Endothelial cell of umbilical vein (primary cell): ENCODE measurements around the gene ARHGAP28. TPM values are rescaled to one million over a fixed set of nuclear protein-coding genes. Genes with fewer than 3 reads are reported as not detected.
"Not testable (repeated sequence)": the region's sequence is repeated elsewhere in the genome, so short reads cannot be mapped to it uniquely, and the experiment has no call there.

Source experiments
- BruUV-seq: library from RNA; stranded (reverse); fragments of 400-500 nt; replicated peaks from 2 replicates; lab custom pipeline; 2021; lab: Mats Ljungman, UMichigan
- CTCF ChIA-PET: fragments of 300-600, 350-600 bp; sonication (Branson Sonifier 250); formaldehyde crosslinking; loops from one replicate; lab custom pipeline; 2021; ENCODE audit warnings: antibody characterized with exemption, inconsistent platforms; lab: Charles Lee
- POLR2A ChIA-PET: fragments of 300-600, 350-600 bp; sonication (Branson Sonifier 250); formaldehyde crosslinking; loops from one replicate; lab custom pipeline; 2021; ENCODE audit warnings: antibody characterized with exemption, inconsistent platforms; lab: Charles Lee
- DNase-seq: peaks from one replicate; pipeline ENCODE4 v3.0.0-alpha.2; 2011; ENCODE audit warnings: low read depth, low spot score
- FAIRE-seq: peaks from 2 replicates; lab custom pipeline; 2011; peaks lifted over from hg19 to GRCh38; lab: Jason Lieb, UNC
- H2AFZ ChIP-seq: 2 replicates; pipeline ENCODE4 v1.6.0; 2012; ENCODE audit warnings: low read depth, low read length, control low read depth, inconsistent platforms
- H3K27ac ChIP-seq: 2 replicates; pipeline ENCODE4 v1.5.1; 2011; ENCODE audit warnings: low read depth, mild to moderate bottlenecking, control low read depth, low read length, moderate library complexity; ENCODE audit not compliant: insufficient read depth
- H3K27me3 ChIP-seq, 2 experiments: 2 replicates each; pipeline versions ENCODE4 v1.6.0 to v1.6.1; 2011; ENCODE audit warnings: low read length in 2 of 2, mixed read lengths in 1 of 2; ENCODE audit not compliant: control insufficient read depth in 2 of 2, insufficient read depth in 2 of 2
- H3K36me3 ChIP-seq, 2 experiments: 2 replicates in 1 of 2; 3 replicates in 1 of 2; pipeline ENCODE4 v1.5.1; 2011; ENCODE audit warnings: low read length in 2 of 2, mild to moderate bottlenecking in 1 of 2, moderate library complexity in 1 of 2; ENCODE audit not compliant: control insufficient read depth in 2 of 2, insufficient read depth in 2 of 2; ENCODE audit errors: extremely low read depth in 1 of 2
- H3K4me1 ChIP-seq: 3 replicates; pipeline ENCODE4 v1.5.1; 2011; ENCODE audit warnings: mild to moderate bottlenecking, low read length; ENCODE audit not compliant: control insufficient read depth, insufficient read depth; ENCODE audit errors: extremely low read depth
- H3K4me2 ChIP-seq: 2 replicates; pipeline ENCODE4 v1.6.1; 2011; ENCODE audit warnings: low read length, control low read depth, mixed read lengths; ENCODE audit not compliant: insufficient read depth
- H3K4me3 ChIP-seq, 3 experiments: fragments of 200-600 bp in 1 of 3; sonication (generic), shearing (Covaris generic) in 1 of 3; replicated peaks in 1 of 3; 2 replicates each; pipeline ENCODE4 v1.5.1; 2011 to 2016; ENCODE audit warnings: control low read depth in 3 of 3, low read length in 3 of 3, mild to moderate bottlenecking in 2 of 3, inconsistent platforms in 1 of 3, low read depth in 1 of 3, moderate library complexity in 1 of 3; ENCODE audit not compliant: insufficient read depth in 1 of 3
- H3K79me2 ChIP-seq: 2 replicates; pipeline ENCODE4 v1.6.0; 2012; ENCODE audit warnings: low read length, inconsistent platforms; ENCODE audit not compliant: control insufficient read depth, insufficient read depth
- H3K9ac ChIP-seq: replicated peaks from 2 replicates; pipeline ENCODE3; 2011; ENCODE audit warnings: low read length, control low read depth; ENCODE audit not compliant: insufficient read depth; ENCODE audit errors: extremely low read depth
- H3K9me1 ChIP-seq: replicated peaks from 3 replicates; pipeline ENCODE4 v1.6.0; 2011; ENCODE audit warnings: mild to moderate bottlenecking, low read length; ENCODE audit not compliant: control insufficient read depth, insufficient read depth; ENCODE audit errors: extremely low read depth
- H3K9me3 ChIP-seq: replicated peaks from 2 replicates; pipeline ENCODE4 v1.5.1; 2012; ENCODE audit warnings: low read length, inconsistent platforms; ENCODE audit not compliant: control insufficient read depth, insufficient read depth
- H4K20me1 ChIP-seq: replicated peaks from 2 replicates; pipeline ENCODE3; 2011; ENCODE audit warnings: mild to moderate bottlenecking, low read length; ENCODE audit not compliant: control insufficient read depth, insufficient read depth; ENCODE audit errors: extremely low read depth
- EZH2 ChIP-seq: IDR thresholded peaks from 2 replicates; pipeline ENCODE4 v1.6.1; 2012; ENCODE audit warnings: borderline replicate concordance, low read depth, mild to moderate bottlenecking, moderate library complexity, low read length, inconsistent platforms; ENCODE audit not compliant: severe bottlenecking
- FOS ChIP-seq: IDR thresholded peaks from 2 replicates; pipeline ENCODE4 v1.6.1; 2011; ENCODE audit warnings: mild to moderate bottlenecking, low read length, moderate library complexity, borderline replicate concordance; ENCODE audit not compliant: insufficient read depth
- GATA2 ChIP-seq: IDR thresholded peaks from 2 replicates; pipeline ENCODE4 v1.7.0; 2011; ENCODE audit warnings: low read depth, mild to moderate bottlenecking, moderate library complexity, mixed read lengths, low read length; ENCODE audit not compliant: insufficient read length, insufficient read depth
- JUN ChIP-seq: IDR thresholded peaks from 2 replicates; pipeline ENCODE4 v1.6.1; 2011; ENCODE audit warnings: borderline replicate concordance, low read depth; ENCODE audit not compliant: insufficient read length, insufficient read depth
- MAX ChIP-seq: IDR thresholded peaks from 2 replicates; pipeline ENCODE4 v1.6.1; 2011; ENCODE audit not compliant: insufficient read depth, insufficient read length
- MYC ChIP-seq: IDR thresholded peaks from one replicate; pipeline ENCODE4 v1.6.1; 2011; ENCODE audit warnings: mild to moderate bottlenecking, low read depth, low read length
- POLR2A ChIP-seq: IDR thresholded peaks from 2 replicates; pipeline ENCODE4 v1.6.1; 2012; ENCODE audit warnings: low read depth, mild to moderate bottlenecking, control low read depth, low read length
- POLR2AphosphoS5 ChIP-seq: IDR thresholded peaks from 2 replicates; pipeline ENCODE4 v1.6.1; 2012; ENCODE audit warnings: low read depth, mild to moderate bottlenecking, control low read depth, low read length, moderate library complexity; ENCODE audit not compliant: insufficient read depth
- dilution Hi-C: fragments of 300-500 bp; cut with MboI; formaldehyde crosslinking; loops from one replicate; pipeline ENCODE4 v1.15.0; 2019; ENCODE audit warnings: low sequenced_read_pairs; ENCODE audit not compliant: extremely low pct_ligation_motif_present
- intact Hi-C: fragments of 100-400 bp; cut with micrococcal nuclease; formaldehyde crosslinking; loops from one replicate; pipeline ENCODE4 v1.10.0; 2022
- polyA plus RNA-seq, 4 experiments: library from polyadenylated mRNA; depleted of rRNA in 3 of 4; stranded (reverse) in 3 of 4; unstranded in 1 of 4; fragments of >200 nt; gene quantifications; 2 replicates each; pipeline versions ENCODE4 v1.2.1 to v1.2.3, GENCODE V29; 2011 to 2012; ENCODE audit warnings: missing spikeins in 1 of 4
- total RNA-seq: library from RNA; stranded (reverse); gene quantifications from 2 replicates; pipeline ENCODE4 v1.2.3, GENCODE V29; 2021
- TF ChIP-seq, protein P1 (sequence below), 2 donors: IDR thresholded peaks; 1 replicate in 1 of 2; 2 replicates in 1 of 2; pipeline ENCODE4 v1.5.1; 2011; ENCODE audit warnings: low read length in 2 of 2, mild to moderate bottlenecking in 2 of 2, moderate library complexity in 2 of 2, control low read depth in 1 of 2, inconsistent platforms in 1 of 2, low read depth in 1 of 2; ENCODE audit not compliant: insufficient read depth in 1 of 2; ENCODE audit errors: extremely low read depth in 1 of 2

Gene ARHGAP28
- total and polyA plus RNA-seq, 2 donors (not counting 3 experiments of a cell fraction or from before 2014, with no cell fraction given) = 3.8 to 23.4 TPM

DNA sequence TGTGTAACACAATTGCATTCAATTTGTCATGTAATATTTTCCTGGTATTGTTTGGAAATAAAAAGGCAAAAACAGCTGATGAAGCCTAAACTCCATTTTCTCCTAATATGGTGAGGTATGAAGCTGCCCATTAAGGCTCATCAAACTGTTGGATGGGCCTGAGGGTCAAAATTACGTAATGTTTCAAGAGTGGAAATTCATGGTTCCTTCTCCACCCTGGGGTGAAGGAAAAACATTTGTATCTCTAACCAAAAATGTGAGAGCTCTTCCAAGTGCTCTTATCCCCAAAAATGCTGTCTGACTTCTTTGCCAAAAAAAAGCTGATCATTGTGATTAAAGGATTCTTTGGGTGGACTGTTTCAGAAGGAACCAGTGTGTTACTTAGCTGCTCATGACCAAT is 91.8 kb downstream of the ARHGAP28 start:
- no peaks in the 10 kb centered on the region for H3K9me1 ChIP-seq
- no peak for DNase-seq
- CTCF ChIA-PET = interaction anchor here (1.2 kb wide), 1 partner anchor 9 kb away, joined by 5 read pairs; no protein-coding TSS in a partner anchor

DNA sequence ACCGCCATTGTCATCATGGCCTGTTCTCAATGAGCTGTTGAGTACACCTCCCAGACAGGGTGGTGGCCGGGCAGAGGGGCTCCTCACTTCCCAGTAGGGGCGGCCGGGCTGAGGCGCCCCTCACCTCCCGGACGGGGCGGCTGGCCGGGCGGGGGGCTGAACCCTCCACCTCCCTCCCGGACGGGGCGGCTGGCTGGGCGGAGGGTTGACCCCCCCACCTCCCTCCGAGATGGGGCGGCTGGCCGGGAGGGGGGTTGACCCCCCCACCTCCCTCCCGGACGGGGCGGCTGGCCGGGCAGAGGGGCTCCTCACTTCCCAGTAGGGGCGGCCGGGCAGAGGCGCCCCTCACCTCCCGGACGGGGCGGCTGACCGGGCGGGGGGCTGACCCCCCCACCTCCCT is 97.6 kb downstream of the ARHGAP28 start:
- H3K27me3 ChIP-seq, H3K4me3 ChIP-seq, H3K4me1 ChIP-seq, H3K9ac ChIP-seq, BruUV-seq, dilution Hi-C loops, intact Hi-C loops, H3K9me3 ChIP-seq, H3K27ac ChIP-seq, H3K36me3 ChIP-seq, FAIRE-seq, POLR2A ChIA-PET, H3K4me2 ChIP-seq, H3K9me1 ChIP-seq, CTCF ChIA-PET, H3K79me2 ChIP-seq, H4K20me1 ChIP-seq, DNase-seq, H2AFZ ChIP-seq: not testable (repeated sequence)

More for the DNA sequence above, 91.8 kb downstream of the ARHGAP28 start:
- H3K9ac ChIP-seq = no peak overlapping the region
- FAIRE-seq = no peak
- H3K79me2 ChIP-seq = no peaks in the 10 kb centered on the region
- H3K4me3 ChIP-seq = no peak overlapping the region
- H3K36me3 ChIP-seq = no peaks in the 10 kb centered on the region
- no peaks in the 10 kb centered on the region for H3K9me3 ChIP-seq
- no peaks in the 10 kb centered on the region for H3K4me1 ChIP-seq
- no peak overlapping the region for H2AFZ ChIP-seq
- no peak overlapping the region for H3K27ac ChIP-seq
- POLR2A ChIA-PET = no interaction called here
- no TSS peak for BruUV-seq
- no peaks in the 10 kb centered on the region for H4K20me1 ChIP-seq
- H3K27me3 ChIP-seq = peaks cover 0 to 2% of the 10 kb centered on the region in 2 experiments
- TF ChIP-seq FOS (no peak), JUN (no peak), MAX (no peak), POLR2AphosphoS5 (no peak), GATA2 (no peak), EZH2 (no peak), POLR2A (no peak), MYC (no peak)
- TF ChIP-seq, protein P1, sequence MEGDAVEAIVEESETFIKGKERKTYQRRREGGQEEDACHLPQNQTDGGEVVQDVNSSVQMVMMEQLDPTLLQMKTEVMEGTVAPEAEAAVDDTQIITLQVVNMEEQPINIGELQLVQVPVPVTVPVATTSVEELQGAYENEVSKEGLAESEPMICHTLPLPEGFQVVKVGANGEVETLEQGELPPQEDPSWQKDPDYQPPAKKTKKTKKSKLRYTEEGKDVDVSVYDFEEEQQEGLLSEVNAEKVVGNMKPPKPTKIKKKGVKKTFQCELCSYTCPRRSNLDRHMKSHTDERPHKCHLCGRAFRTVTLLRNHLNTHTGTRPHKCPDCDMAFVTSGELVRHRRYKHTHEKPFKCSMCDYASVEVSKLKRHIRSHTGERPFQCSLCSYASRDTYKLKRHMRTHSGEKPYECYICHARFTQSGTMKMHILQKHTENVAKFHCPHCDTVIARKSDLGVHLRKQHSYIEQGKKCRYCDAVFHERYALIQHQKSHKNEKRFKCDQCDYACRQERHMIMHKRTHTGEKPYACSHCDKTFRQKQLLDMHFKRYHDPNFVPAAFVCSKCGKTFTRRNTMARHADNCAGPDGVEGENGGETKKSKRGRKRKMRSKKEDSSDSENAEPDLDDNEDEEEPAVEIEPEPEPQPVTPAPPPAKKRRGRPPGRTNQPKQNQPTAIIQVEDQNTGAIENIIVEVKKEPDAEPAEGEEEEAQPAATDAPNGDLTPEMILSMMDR (IDR thresholded peaks at IDR 0.05; ENCODE audit: extremely low read depth in 1 of 2, insufficient read depth in 1 of 2, low read depth in 1 of 2, low read length in 2 of 2) = no peak
- intact Hi-C loops (no loop called here), dilution Hi-C loops (no loop called here)
- H3K4me2 ChIP-seq = no peak overlapping the region

GRCh38 chr18:6827566-6827965 is 98.0 kb downstream of the ARHGAP28 start:
- H3K9me1 ChIP-seq, H3K36me3 ChIP-seq, intact Hi-C loops, H3K27ac ChIP-seq, H2AFZ ChIP-seq, H3K9ac ChIP-seq, FAIRE-seq, CTCF ChIA-PET, H3K27me3 ChIP-seq, H3K4me2 ChIP-seq, H3K9me3 ChIP-seq, H3K4me3 ChIP-seq, H3K79me2 ChIP-seq, H4K20me1 ChIP-seq, H3K4me1 ChIP-seq, dilution Hi-C loops, DNase-seq, BruUV-seq, POLR2A ChIA-PET: not testable (repeated sequence)
